K562 (cell line): Measurements from ENCODE around the gene ARHGDIA. TPM values are rescaled to one million over a fixed set of nuclear protein-coding genes. Genes with fewer than 3 reads are reported as not detected.

Experiments used
- E2F1 ChIP-seq: sonication (generic); formaldehyde crosslinking; IDR thresholded peaks from 2 replicates; pipeline ENCODE4 v1.8.1; 2023; ENCODE audit warnings: mild to moderate bottlenecking, missing genetic modification reagents, moderate library complexity
- HMGXB4 ChIP-seq: sonication (generic); formaldehyde crosslinking; IDR thresholded peaks from 2 replicates; pipeline ENCODE4 v1.8.1; 2023; ENCODE audit warnings: mild to moderate bottlenecking, missing genetic modification reagents
- KAT7 ChIP-seq: sonication (generic); formaldehyde crosslinking; IDR thresholded peaks from 2 replicates; pipeline ENCODE4 v1.8.0; 2022; ENCODE audit warnings: missing genetic modification reagents, mild to moderate bottlenecking, borderline replicate concordance
- KDM4B ChIP-seq, 2 experiments: fragments of 450-650 bp in 1 of 2; sonication (generic) in 1 of 2; IDR thresholded peaks; 2 replicates each; pipeline ENCODE4 v1.6.1; 2016 to 2017; ENCODE audit warnings: borderline replicate concordance in 2 of 2, antibody characterized with exemption in 1 of 2, low read depth in 1 of 2, mild to moderate bottlenecking in 1 of 2
- SRSF7 ChIP-seq: fragments of 200-400 bp; formaldehyde crosslinking; optimal IDR thresholded peaks from 2 replicates; pipeline ENCODE3; 2017; ENCODE audit warnings: mild to moderate bottlenecking, low read depth, low read length
- TBP ChIP-seq: optimal IDR thresholded peaks from 2 replicates; pipeline ENCODE3; 2011; ENCODE audit warnings: low read depth, low read length, improper control_type of control experiment
- ZBTB1 ChIP-seq: sonication (generic); formaldehyde crosslinking; IDR thresholded peaks from 2 replicates; pipeline ENCODE4 v1.8.1; 2023; ENCODE audit warnings: missing genetic modification reagents, low read depth, mild to moderate bottlenecking, borderline replicate concordance
- ZHX1 ChIP-seq: fragments of 150-350 bp; conservative IDR thresholded peaks from 2 replicates; pipeline ENCODE4 v1.6.1; 2014; ENCODE audit warnings: low read length
- ZMIZ1 ChIP-seq, 2 experiments: fragments of 150-350 bp in 1 of 2; IDR thresholded peaks; 2 replicates each; pipeline ENCODE4 v1.6.1; 2012 to 2016; ENCODE audit warnings: low read depth in 2 of 2, low read length in 2 of 2, mild to moderate bottlenecking in 1 of 2, moderate library complexity in 1 of 2
- ZNF583 ChIP-seq: fragments of 250-450 bp; sonication (Bioruptor Pico); IDR thresholded peaks from 2 replicates; pipeline ENCODE4 v1.4.0; 2020
- ZNF76 ChIP-seq: fragments of 250-450 bp; sonication (Bioruptor Pico); IDR thresholded peaks from 2 replicates; pipeline ENCODE4 v1.4.0; 2020; ENCODE audit warnings: mild to moderate bottlenecking, moderate library complexity, borderline replicate concordance
- polyA plus RNA-seq, 8 experiments: library from polyadenylated mRNA; depleted of rRNA in 4 of 8; stranded (reverse) in 5 of 8; unstranded in 3 of 8; fragments of >200 nt; fragmentation: Nextera tagmentation in 2 of 8; fragmentation: Illumina TruSeq in 1 of 8; extraction: Ambion mirVana in 2 of 8; extraction: Trizol in 1 of 8; gene quantifications; 2 replicates each; pipeline versions ENCODE4 v1.2.1 to v1.2.3, GENCODE V29; 2011 to 2014; ENCODE audit warnings: inconsistent platforms in 1 of 8, missing spikeins in 1 of 8
- total RNA-seq, 7 experiments: library from RNA; depleted of rRNA in 6 of 7; stranded (reverse); fragments of >200 nt in 6 of 7; fragmentation: Illumina TruSeq in 2 of 7; extraction: Trizol in 2 of 7; gene quantifications; 2 replicates each; pipeline versions ENCODE4 v1.2.1 to v1.2.3, GENCODE V29; 2011 to 2021; ENCODE audit warnings: low replicate concordance in 1 of 7
- TF ChIP-seq, protein P1 (sequence below): sonication (generic); formaldehyde crosslinking; IDR thresholded peaks from 2 replicates; pipeline ENCODE4 v1.9.0; 2022; ENCODE audit warnings: mild to moderate bottlenecking, missing genetic modification reagents
- TF ChIP-seq, protein P2 (sequence below): fragments of 450-650 bp; formaldehyde crosslinking; IDR thresholded peaks from 2 replicates; pipeline ENCODE4 v1.4.0; 2022; ENCODE audit warnings: mild to moderate bottlenecking, moderate library complexity

The ARHGDIA gene
- total and polyA plus RNA-seq, 9 of the 15 experiments (the other 6 are each of a cell fraction or from before 2014, with no cell fraction given), result 9.6 to 340 (median 97.6) TPM

- TF ChIP-seq KDM4B (IDR thresholded peaks at IDR 0.05; ENCODE audit: borderline replicate concordance in 2 of 2, low read depth in 1 of 2), result peak in 1 of 2 experiments; percentile 84; a peak in 1 of 4 replicates
- TF ChIP-seq ZHX1, result no peak
- TF ChIP-seq E2F1, result peak; percentile 90; the same call in 1 of the 2 replicates
- TF ChIP-seq TBP, result peak; percentile 75
- 0 out of 2 replicates have a peak, but pooled peaks have one; percentile 71 for TF ChIP-seq ZNF76 (CRISPR knock-in tag)
- TF ChIP-seq ZBTB1 (CRISPR knock-in tag), result peak; percentile 36
- TF ChIP-seq, protein P1, sequence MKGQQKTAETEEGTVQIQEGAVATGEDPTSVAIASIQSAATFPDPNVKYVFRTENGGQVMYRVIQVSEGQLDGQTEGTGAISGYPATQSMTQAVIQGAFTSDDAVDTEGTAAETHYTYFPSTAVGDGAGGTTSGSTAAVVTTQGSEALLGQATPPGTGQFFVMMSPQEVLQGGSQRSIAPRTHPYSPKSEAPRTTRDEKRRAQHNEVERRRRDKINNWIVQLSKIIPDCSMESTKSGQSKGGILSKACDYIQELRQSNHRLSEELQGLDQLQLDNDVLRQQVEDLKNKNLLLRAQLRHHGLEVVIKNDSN (CRISPR knock-in tag), result peak; percentile 87
- 0 out of 4 replicates have a peak, but pooled peaks of 1 of the 2 experiments have one; percentile 26 for TF ChIP-seq ZMIZ1 (IDR thresholded peaks at IDR 0.05; ENCODE audit: low read depth in 2 of 2, low read length in 2 of 2)
- peak; percentile 97 for TF ChIP-seq HMGXB4 (CRISPR knock-in tag)
- TF ChIP-seq ZNF583 (CRISPR knock-in tag), result peak; percentile 85
- TF ChIP-seq, protein P2, sequence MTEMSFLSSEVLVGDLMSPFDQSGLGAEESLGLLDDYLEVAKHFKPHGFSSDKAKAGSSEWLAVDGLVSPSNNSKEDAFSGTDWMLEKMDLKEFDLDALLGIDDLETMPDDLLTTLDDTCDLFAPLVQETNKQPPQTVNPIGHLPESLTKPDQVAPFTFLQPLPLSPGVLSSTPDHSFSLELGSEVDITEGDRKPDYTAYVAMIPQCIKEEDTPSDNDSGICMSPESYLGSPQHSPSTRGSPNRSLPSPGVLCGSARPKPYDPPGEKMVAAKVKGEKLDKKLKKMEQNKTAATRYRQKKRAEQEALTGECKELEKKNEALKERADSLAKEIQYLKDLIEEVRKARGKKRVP (CRISPR knock-in tag), result 0 out of 2 replicates have a peak, but pooled peaks have one; percentile 5
- peak; percentile 98 for TF ChIP-seq KAT7
- TF ChIP-seq SRSF7, result no peak
Observed at GRCh38 chr17:81871387-81872230, 472 bp upstream of the ARHGDIA start (continued).
